Fibroblast of villous mesenchyme (primary cell): ENCODE results near the gene MANSC1. TPM values are rescaled to one million over a fixed set of nuclear protein-coding genes. Genes with fewer than 3 reads are reported as not detected.

ENCODE experiments used
- DNase-seq: peaks from one replicate; pipeline ENCODE4 v3.0.0-alpha.2; 2010; ENCODE audit warnings: low read depth
- H3K4me3 ChIP-seq: 2 replicates; pipeline ENCODE4 v1.5.1; 2011; ENCODE audit warnings: low read depth, mild to moderate bottlenecking, low read length
- total RNA-seq: library from RNA; depleted of rRNA; stranded (reverse); fragments of >200 nt; gene quantifications from 2 replicates; pipeline ENCODE4 v1.2.3, GENCODE V29; 2012
- TF ChIP-seq, protein P1 (sequence below): IDR thresholded peaks from 2 replicates; pipeline ENCODE4 v1.5.1; 2012; ENCODE audit warnings: low read depth, mild to moderate bottlenecking, low read length; ENCODE audit not compliant: insufficient read depth

The MANSC1 gene
- total RNA-seq, 1 donor = 4.7 TPM

- peak; percentile 61 for DNase-seq
- no peak overlapping the region for H3K4me3 ChIP-seq
- TF ChIP-seq, protein P1, sequence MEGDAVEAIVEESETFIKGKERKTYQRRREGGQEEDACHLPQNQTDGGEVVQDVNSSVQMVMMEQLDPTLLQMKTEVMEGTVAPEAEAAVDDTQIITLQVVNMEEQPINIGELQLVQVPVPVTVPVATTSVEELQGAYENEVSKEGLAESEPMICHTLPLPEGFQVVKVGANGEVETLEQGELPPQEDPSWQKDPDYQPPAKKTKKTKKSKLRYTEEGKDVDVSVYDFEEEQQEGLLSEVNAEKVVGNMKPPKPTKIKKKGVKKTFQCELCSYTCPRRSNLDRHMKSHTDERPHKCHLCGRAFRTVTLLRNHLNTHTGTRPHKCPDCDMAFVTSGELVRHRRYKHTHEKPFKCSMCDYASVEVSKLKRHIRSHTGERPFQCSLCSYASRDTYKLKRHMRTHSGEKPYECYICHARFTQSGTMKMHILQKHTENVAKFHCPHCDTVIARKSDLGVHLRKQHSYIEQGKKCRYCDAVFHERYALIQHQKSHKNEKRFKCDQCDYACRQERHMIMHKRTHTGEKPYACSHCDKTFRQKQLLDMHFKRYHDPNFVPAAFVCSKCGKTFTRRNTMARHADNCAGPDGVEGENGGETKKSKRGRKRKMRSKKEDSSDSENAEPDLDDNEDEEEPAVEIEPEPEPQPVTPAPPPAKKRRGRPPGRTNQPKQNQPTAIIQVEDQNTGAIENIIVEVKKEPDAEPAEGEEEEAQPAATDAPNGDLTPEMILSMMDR = peak; percentile 77
These were observed 15.5 kb downstream of the MANSC1 start for GRCh38 chr12:12334367-12335040.

DNA sequence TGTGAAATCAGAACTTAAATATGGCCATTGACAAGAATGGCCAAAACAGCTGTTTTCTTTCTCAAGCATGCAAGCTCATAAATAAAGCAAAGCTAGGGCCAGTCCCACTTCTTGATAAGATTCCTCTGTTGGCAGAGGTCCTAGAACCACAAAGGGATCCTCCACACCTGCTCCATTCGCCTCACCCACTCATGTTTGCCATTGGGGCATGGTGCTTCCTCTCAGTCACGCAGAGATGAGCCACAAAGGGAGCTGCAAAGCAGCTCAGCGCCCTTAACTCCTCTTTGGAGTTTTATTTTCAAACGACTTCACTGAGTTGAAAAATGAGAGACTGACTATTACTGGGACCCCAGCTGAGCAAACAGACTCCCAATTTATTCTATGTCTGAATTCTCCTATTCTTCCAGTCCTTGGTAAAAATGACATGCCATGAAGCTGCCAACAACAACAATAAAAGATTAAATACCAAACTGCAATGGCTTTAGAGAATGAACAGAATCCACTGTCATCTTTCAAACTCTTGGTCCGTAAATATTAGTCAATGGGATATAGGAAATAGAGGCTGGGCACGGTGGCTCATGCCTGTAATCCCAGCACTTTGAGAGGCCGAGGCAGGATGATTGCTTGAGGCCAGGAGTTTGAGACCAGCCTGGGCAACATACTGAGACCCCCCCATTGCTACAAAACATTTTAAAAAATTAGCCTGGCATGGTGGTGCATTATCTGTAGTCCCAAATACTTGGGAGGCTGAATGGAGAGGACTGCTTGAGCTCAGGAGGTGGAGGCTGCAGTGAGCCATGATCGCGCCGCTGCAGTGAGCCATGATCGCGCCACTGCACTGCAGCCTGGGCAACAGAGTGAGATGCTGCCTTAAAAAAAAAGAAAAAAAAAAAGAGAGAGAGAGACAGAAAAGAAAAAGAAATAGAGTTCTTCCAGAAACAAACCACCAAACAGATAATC lies 16.4 kb downstream of the MANSC1 start:
- H3K4me3 ChIP-seq = no peak overlapping the region
- TF ChIP-seq, protein P1 = no peak
- DNase-seq = peak; percentile 92

DNA sequence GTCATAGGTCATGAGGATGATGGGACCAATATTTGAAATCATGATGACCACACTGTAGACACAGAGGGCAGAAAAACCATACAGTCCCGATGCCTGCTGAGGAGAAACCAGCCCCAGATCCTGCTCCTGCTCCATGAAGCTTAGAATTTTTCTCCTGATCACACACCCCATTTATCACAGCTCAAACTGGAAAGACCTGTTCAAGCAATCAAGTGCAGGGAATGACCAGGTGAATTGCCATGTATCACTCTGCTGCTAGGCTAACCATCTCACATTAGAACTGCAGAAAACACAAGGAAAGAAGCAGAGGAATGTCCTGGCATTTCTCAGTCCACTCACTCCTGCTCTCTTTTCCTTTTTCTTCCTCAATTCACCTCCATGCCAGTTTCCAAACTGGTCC lies 18.1 kb downstream of the MANSC1 start:
- TF ChIP-seq, protein P1 = no peak
- no peak overlapping the region for H3K4me3 ChIP-seq
- DNase-seq = no peak

GRCh38 chr12:12331244-12331771 lies 18.7 kb downstream of the MANSC1 start:
- TF ChIP-seq, protein P1 = no peak
- DNase-seq = peak; percentile 59

GRCh38 chr12:12327802-12328201 lies 22.2 kb downstream of the MANSC1 start:
- no peak overlapping the region for H3K4me3 ChIP-seq
- TF ChIP-seq, protein P1 = peak; percentile 73
- DNase-seq = peak; percentile 75

More at GRCh38 chr12:12331244-12331771, 18.7 kb downstream of the MANSC1 start:
- no peak overlapping the region for H3K4me3 ChIP-seq

- DNase-seq = no peak
- TF ChIP-seq, protein P1 = no peak
- H3K4me3 ChIP-seq = no peak overlapping the region
These were observed 23.8 kb downstream of the MANSC1 start for GRCh38 chr12:12326262-12326661.
